Pancreas (tissue), 10 donors: ENCODE results near the gene EMSY. TPM values are rescaled to one million over a fixed set of nuclear protein-coding genes. Genes with fewer than 3 reads are reported as not detected.

ENCODE experiments used
- ATAC-seq, 4 donors: fragments of 200-7000 bp; cut with Tn5 transposase; one replicate each; pipeline versions ENCODE4 v1.8.0 to v1.9.1; 2020; ENCODE audit warnings: mild to moderate bottlenecking in 4 of 4, moderate library complexity in 4 of 4
- DNase-seq, 6 donors: peaks; one replicate each; pipeline ENCODE4 v3.0.0-alpha.2; 2020
- FAIRE-seq: peaks from 2 replicates; lab custom pipeline; 2012; peaks lifted over from hg19 to GRCh38; lab: Jason Lieb, UNC
- H3K27ac ChIP-seq, 4 donors: fragments of 200-600 bp; sonication (generic); 1 replicate in 3 of 4; 2 replicates in 1 of 4; pipeline versions ENCODE4 v1.5.0 to v1.8.0; 2020
- H3K27me3 ChIP-seq, 4 donors: fragments of 200-600 bp; one replicate each; pipeline ENCODE4 v1.8.0; 2021
- H3K36me3 ChIP-seq, 3 donors: fragments of 200-600 bp; sonication (generic) in 1 of 3; one replicate each; pipeline versions ENCODE4 v1.5.0 to v1.8.0; 2020 to 2021
- H3K4me1 ChIP-seq, 3 donors: fragments of 200-600 bp; one replicate each; pipeline ENCODE4 v1.8.0; 2021
- H3K4me3 ChIP-seq, 4 donors: fragments of 200-600 bp; sonication (generic) in 2 of 4; one replicate each; pipeline versions ENCODE4 v1.5.0 to v1.8.0; 2020 to 2021
- H3K9me3 ChIP-seq, 4 donors: fragments of 200-600 bp; one replicate each; pipeline ENCODE4 v1.8.0; 2021
- WGBS, 2 donors: extraction: QIAGEN DNeasy Blood & Tissue Kit; methylation state at CpG; one replicate each; pipeline ENCODE4 v1.1.7; 2013; 5-methylcytosine and 5-hydroxymethylcytosine counted together
- intact Hi-C, 3 donors: fragments of 100-400 bp; cut with DNase I; formaldehyde crosslinking; loops; one replicate each; pipeline versions ENCODE4 v1.11.1 to v1.14.2; 2022
- polyA plus RNA-seq, 2 donors: library from polyadenylated mRNA; stranded (reverse); fragments of 200-250 nt; gene quantifications; one replicate each; pipeline ENCODE4 v1.2.3, GENCODE V29; 2013
- total RNA-seq, 6 donors: library from RNA; stranded (reverse); fragmentation: NEBNext Ultra II Directional in 4 of 6; extraction: Animal tissue kit (Norgen Biotek cat#: 25700) in 4 of 6; gene quantifications; one replicate each; pipeline versions ENCODE4 v1.2.1 to v1.2.4, GENCODE V29; 2021 to 2023
- TF ChIP-seq, protein P1 (sequence below), 4 donors: fragments of 200-600 bp; sonication (generic) in 3 of 4; IDR thresholded peaks; one replicate each; pipeline versions ENCODE4 v1.5.0 to v1.8.0; 2021; ENCODE audit warnings: antibody characterized with exemption in 4 of 4
- donor health status: healthy with polysubstance abuse.
- donor health status: DM: no; HTN: no; CAD: no; lungs with moderate emphysema.
- donor health status: DM: no; HTN: no; CAD: no.
- donor health status: control.
- donor health status: control.
- donor health status: Bipolar disorder and iron deficiency.
- donor health status: DM: yes; HTN: yes; CAD: no.
- donor health status: DM: no; HTN: no; CAD: no.
- donor health status: DM: no; HTN: no; CAD: no.
- donor health status: DM: yes; HTN: yes; CAD: no.

The EMSY gene
- total and polyA plus RNA-seq, 8 donors = 4.6 to 14.0 (median 7.0) TPM

DNA sequence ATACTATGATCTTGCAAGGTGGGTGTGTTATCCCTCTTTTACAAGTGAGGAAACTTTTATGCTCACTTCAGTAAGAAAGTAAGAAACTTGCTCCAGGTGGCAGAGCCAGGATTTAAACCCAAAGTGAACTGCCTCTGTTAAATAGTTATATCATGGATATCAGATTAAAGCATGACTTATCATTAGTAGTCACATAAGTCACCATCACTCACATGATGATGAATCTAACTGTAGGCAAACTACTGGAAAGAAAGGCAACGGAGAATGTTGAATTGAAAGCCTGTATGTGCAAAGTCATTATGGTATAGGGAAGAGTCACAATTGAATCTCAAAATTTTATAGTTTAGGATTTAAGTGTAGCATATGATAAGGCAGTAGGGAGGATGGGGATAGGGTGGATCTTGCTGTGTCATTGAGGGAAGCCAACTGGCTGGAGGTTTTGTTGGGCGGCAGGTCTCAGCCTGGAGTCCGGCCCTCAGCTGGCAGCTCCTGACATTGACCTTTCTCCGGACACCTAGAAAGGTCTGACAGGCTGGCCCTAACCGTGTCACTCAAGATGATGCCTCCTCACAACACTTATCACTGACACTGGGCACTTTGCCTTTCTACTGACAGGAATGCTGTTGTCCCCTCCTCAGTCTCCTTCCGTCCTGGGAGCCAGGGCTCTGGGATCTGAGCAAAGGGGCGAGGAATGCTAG is 98.3 kb downstream of the EMSY start:
- intact Hi-C loops = no loop called here
- TF ChIP-seq, protein P1, sequence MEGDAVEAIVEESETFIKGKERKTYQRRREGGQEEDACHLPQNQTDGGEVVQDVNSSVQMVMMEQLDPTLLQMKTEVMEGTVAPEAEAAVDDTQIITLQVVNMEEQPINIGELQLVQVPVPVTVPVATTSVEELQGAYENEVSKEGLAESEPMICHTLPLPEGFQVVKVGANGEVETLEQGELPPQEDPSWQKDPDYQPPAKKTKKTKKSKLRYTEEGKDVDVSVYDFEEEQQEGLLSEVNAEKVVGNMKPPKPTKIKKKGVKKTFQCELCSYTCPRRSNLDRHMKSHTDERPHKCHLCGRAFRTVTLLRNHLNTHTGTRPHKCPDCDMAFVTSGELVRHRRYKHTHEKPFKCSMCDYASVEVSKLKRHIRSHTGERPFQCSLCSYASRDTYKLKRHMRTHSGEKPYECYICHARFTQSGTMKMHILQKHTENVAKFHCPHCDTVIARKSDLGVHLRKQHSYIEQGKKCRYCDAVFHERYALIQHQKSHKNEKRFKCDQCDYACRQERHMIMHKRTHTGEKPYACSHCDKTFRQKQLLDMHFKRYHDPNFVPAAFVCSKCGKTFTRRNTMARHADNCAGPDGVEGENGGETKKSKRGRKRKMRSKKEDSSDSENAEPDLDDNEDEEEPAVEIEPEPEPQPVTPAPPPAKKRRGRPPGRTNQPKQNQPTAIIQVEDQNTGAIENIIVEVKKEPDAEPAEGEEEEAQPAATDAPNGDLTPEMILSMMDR (IDR thresholded peaks at IDR 0.05) = no peak
- no peaks in the 10 kb centered on the region for H3K9me3 ChIP-seq
- no peak overlapping the region for H3K4me3 ChIP-seq
- ATAC-seq (no peak), DNase-seq (no peak), FAIRE-seq (no peak)
- H3K27me3 ChIP-seq = no peaks in the 10 kb centered on the region
- H3K36me3 ChIP-seq = peaks cover 0 to 50% (median 2%) of the 10 kb centered on the region in 3 donors
- no peaks in the 10 kb centered on the region for H3K4me1 ChIP-seq
- WGBS, 2 donors = 90 to 94% methylated on average over 7 of the region's 7 CpGs
- no peak overlapping the region for H3K27ac ChIP-seq

DNA sequence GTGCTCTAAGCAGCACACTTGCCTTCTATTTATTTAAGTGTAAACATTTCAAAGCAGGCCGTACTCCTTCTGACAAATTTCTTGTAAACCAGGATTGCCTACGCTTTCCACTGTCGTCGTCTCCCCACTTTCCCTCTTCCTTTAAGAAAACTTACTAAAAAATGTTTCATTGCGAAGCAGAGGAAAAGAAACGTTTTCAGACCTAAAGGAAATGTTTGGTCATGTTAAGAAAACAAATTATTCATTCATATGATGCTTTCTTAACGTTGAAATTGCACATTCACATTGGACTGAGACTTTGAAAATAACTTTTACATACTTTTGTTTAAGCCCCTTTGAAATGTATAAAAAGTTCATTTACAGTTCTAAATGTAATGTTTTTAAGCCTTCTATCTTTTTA is 106.0 kb downstream of the EMSY start:
- no peak overlapping the region for H3K27ac ChIP-seq
- intact Hi-C loops = no loop called here
- no peaks in the 10 kb centered on the region for H3K9me3 ChIP-seq
- no peaks in the 10 kb centered on the region for H3K4me1 ChIP-seq
- no peaks in the 10 kb centered on the region for H3K27me3 ChIP-seq
- H3K36me3 ChIP-seq = peaks cover 0 to 15% (median 0%) of the 10 kb centered on the region in 3 donors
- 77 to 78% methylated on average over 7 of the region's 7 CpGs for WGBS, 2 donors
- FAIRE-seq (no peak), ATAC-seq (no peak), DNase-seq (no peak)
- H3K4me3 ChIP-seq = no peak overlapping the region
- TF ChIP-seq, protein P1 (IDR thresholded peaks at IDR 0.05) = no peak

DNA sequence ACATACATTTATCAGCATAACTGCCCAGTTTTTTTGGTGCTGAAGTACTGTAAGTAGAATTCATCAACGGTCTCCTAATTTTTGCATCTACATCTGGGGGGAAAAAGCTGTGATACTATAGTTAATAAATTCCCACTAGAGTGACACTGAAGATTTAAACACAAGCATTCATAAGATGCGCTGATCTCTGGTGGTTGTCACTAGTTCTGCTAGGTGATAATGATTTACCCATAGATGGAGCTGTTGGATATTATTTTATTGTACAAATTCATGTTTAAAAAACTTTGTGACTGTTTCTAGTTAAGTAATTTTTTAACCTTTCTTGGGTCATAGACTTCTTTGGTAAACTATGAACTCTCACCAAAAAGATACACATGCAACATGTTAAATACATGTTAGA is 106.6 kb downstream of the EMSY start:
- ATAC-seq (no peak), DNase-seq (no peak), FAIRE-seq (no peak)
- TF ChIP-seq, protein P1 (IDR thresholded peaks at IDR 0.05) = no peak
- Histone ChIP-seq H3K27ac (no peak overlapping the region), H3K9me3 (no peaks in the 10 kb centered on the region), H3K27me3 (no peaks in the 10 kb centered on the region), H3K4me1 (no peaks in the 10 kb centered on the region), H3K4me3 (no peak overlapping the region), H3K36me3 (peaks cover 0 to 10% (median 0%) of the 10 kb centered on the region in 3 donors)
- WGBS, 2 donors = 79 to 82% methylated on average over 2 of the region's 2 CpGs
- intact Hi-C loops = no loop called here

DNA sequence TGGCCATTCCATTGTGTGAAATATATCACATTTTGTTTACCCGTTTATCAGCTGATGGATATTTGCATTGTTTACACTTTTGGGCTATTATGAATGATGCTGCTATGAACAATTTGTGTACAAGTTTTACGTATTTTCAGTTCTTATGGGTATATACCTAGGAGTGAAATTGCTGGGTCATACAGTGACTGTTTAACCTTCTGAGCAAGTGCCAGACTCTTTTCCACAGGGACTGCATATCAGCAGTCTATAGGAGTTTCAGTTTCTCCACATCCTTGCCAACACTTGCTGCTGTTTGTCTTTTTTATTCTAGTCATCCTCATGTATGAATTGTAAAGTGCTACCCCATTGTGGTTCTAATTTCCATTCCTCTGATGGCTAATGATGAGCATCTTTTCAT is 108.2 kb downstream of the EMSY start:
- H3K27ac ChIP-seq = no peak overlapping the region
- no peak for ATAC-seq
- H3K27me3 ChIP-seq = no peaks in the 10 kb centered on the region
- intact Hi-C loops = no loop called here
- WGBS, 2 donors = 96 to 99% methylated on average over 2 of the region's 2 CpGs
- DNase-seq = no peak
- no peak overlapping the region for H3K4me3 ChIP-seq
- no peak for FAIRE-seq
- TF ChIP-seq, protein P1 (IDR thresholded peaks at IDR 0.05) = no peak
- H3K36me3 ChIP-seq = no peaks in the 10 kb centered on the region
- H3K4me1 ChIP-seq = no peaks in the 10 kb centered on the region
- no peaks in the 10 kb centered on the region for H3K9me3 ChIP-seq
